Mucosa of rectum (tissue), 2 donors: ENCODE measurements around the gene LRRC49.
"Not testable (repeated sequence)": the region's sequence is repeated elsewhere in the genome, so short reads cannot be mapped to it uniquely, and the experiment has no call there.

Experiments
- H3K27ac ChIP-seq, 2 donors: one replicate each; pipeline ENCODE4 v1.7.0; 2013; ENCODE audit warnings: inconsistent platforms in 2 of 2, low read depth in 2 of 2, low read length in 2 of 2
- H3K27me3 ChIP-seq, 2 donors: one replicate each; pipeline ENCODE4 v1.7.0; 2013; ENCODE audit warnings: low read length in 2 of 2; ENCODE audit not compliant: control insufficient read depth in 2 of 2, insufficient read depth in 2 of 2
- H3K36me3 ChIP-seq, 2 donors: one replicate each; pipeline ENCODE4 v1.7.0; 2013; ENCODE audit warnings: low read length in 2 of 2; ENCODE audit not compliant: control insufficient read depth in 2 of 2, insufficient read depth in 2 of 2
- H3K4me1 ChIP-seq, 2 donors: one replicate each; pipeline ENCODE4 v1.7.0; 2013; ENCODE audit warnings: low read length in 2 of 2, mild to moderate bottlenecking in 1 of 2; ENCODE audit not compliant: control insufficient read depth in 2 of 2, insufficient read depth in 2 of 2
- H3K4me3 ChIP-seq, 2 donors: one replicate each; pipeline ENCODE4 v1.7.0; 2013; ENCODE audit warnings: low read length in 2 of 2
- H3K9ac ChIP-seq, 2 donors: one replicate each; pipeline ENCODE4 v1.7.0; 2013; ENCODE audit warnings: low read length in 2 of 2, low read depth in 1 of 2, mild to moderate bottlenecking in 1 of 2
- H3K9me3 ChIP-seq, 2 donors: one replicate each; pipeline ENCODE4 v1.7.0; 2013; ENCODE audit warnings: low read length in 2 of 2; ENCODE audit not compliant: control insufficient read depth in 2 of 2
- donor health status: healthy.
- donor health status: Normal muscosa, but diverticular disease.

Gene LRRC49

DNA sequence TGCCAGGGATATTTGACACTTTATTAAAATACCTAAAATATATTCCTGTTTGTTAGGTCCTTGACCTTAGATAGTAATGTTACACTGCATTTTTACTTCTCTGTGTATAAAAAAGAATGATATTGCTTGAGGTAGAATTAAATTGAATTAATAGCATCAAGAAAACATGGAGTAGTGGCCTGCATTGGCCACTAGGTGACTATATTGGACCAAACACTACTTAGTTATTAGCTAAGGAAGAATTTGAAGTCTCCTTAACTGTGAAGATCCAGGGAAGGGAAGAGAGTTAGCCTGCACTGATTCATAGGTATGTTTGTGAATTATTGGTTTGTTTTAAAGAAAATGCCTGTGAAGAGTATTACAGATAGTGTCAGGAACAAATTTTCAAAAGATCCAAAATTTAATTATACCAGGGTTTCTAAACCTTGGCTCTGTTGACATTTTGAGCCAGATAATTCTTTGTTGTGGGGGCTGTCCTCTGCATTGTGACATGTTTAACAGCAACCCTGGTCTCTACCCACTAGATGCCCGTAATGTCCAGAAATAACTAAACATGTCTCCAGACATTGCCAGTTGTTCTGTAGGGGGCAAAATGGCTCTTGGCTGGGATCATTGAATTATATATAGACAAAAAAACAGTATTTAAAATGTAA, 119.0 kb downstream of the LRRC49 start:
- no peaks in the 10 kb centered on the region for H3K4me1 ChIP-seq
- H3K9me3 ChIP-seq, result no peaks in the 10 kb centered on the region
- no peak overlapping the region for H3K9ac ChIP-seq
- H3K4me3 ChIP-seq, result no peak overlapping the region
- no peaks in the 10 kb centered on the region for H3K27me3 ChIP-seq
- H3K36me3 ChIP-seq, result no peaks in the 10 kb centered on the region
- H3K27ac ChIP-seq, result no peak overlapping the region

DNA sequence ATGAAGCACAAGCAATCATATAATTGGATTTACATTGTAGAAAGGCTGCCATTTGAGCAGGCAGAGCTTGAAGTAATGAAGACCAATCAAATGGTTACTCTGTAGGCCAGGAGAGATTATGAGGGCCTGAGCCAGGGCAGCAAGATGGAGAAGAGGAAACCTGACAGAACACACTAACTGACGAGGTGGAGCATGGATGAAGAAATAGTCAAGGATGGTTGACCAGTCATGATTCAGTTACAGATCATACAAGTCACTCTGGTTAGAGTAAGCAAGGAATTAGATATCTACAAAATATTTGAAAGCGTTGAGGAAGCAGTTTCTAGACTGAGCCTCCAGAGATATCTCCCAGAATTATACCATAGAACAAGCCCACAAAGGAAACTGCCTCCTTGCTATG, 120.8 kb downstream of the LRRC49 start:
- H3K27me3 ChIP-seq, result no peaks in the 10 kb centered on the region
- H3K27ac ChIP-seq, result no peak overlapping the region
- H3K36me3 ChIP-seq, result no peaks in the 10 kb centered on the region

DNA sequence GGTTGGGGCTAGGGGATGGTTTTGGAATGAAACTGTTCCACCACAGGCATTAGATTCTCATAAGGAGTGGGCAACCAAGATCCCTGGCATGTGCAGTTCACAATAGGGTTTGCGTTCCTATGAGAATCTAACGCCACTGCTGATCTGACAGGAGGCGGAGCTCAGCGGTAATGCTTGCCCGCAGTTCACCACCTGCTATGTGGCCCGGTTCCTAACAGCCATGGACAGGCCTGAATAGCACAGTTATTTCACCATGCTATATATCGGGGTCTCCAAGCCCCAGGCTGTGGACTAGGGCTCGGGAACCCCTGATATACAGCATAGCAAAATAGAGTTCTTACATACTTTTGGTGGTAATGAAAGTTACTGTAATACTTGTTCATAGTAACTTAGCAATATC, 122.7 kb downstream of the LRRC49 start:
- no peaks in the 10 kb centered on the region for H3K4me1 ChIP-seq
- H3K9ac ChIP-seq, result no peak overlapping the region
- H3K27me3 ChIP-seq, result no peaks in the 10 kb centered on the region
- no peaks in the 10 kb centered on the region for H3K36me3 ChIP-seq
- no peaks in the 10 kb centered on the region for H3K9me3 ChIP-seq
- H3K4me3 ChIP-seq, result no peak overlapping the region
- H3K27ac ChIP-seq, result no peak overlapping the region

More for the DNA sequence above, 120.8 kb downstream of the LRRC49 start:
- Histone ChIP-seq H3K9ac (no peak overlapping the region), H3K9me3 (no peaks in the 10 kb centered on the region), H3K4me3 (no peak overlapping the region), H3K4me1 (no peaks in the 10 kb centered on the region)

- H3K9ac ChIP-seq, H3K4me1 ChIP-seq, H3K36me3 ChIP-seq, H3K27me3 ChIP-seq, H3K9me3 ChIP-seq, H3K4me3 ChIP-seq, H3K27ac ChIP-seq: not testable (repeated sequence)
Observed at GRCh38 chr15:71031232-71031631, 138.6 kb downstream of the LRRC49 start.

GRCh38 chr15:71035478-71035877, 142.9 kb downstream of the LRRC49 start:
- H3K9ac ChIP-seq, H3K4me1 ChIP-seq, H3K36me3 ChIP-seq, H3K4me3 ChIP-seq, H3K27me3 ChIP-seq, H3K9me3 ChIP-seq, H3K27ac ChIP-seq: not testable (repeated sequence)

GRCh38 chr15:71042356-71042922, 149.8 kb downstream of the LRRC49 start:
- Histone ChIP-seq H3K9ac (no peak overlapping the region), H3K27ac (no peak overlapping the region), H3K27me3 (no peaks in the 10 kb centered on the region), H3K4me1 (no peaks in the 10 kb centered on the region), H3K36me3 (no peaks in the 10 kb centered on the region), H3K4me3 (no peak overlapping the region), H3K9me3 (no peaks in the 10 kb centered on the region)

GRCh38 chr15:71043373-71043772, 150.7 kb downstream of the LRRC49 start:
- Histone ChIP-seq H3K27ac (no peak overlapping the region), H3K4me3 (no peak overlapping the region), H3K9ac (no peak overlapping the region), H3K9me3 (no peaks in the 10 kb centered on the region), H3K27me3 (no peaks in the 10 kb centered on the region), H3K4me1 (no peaks in the 10 kb centered on the region), H3K36me3 (no peaks in the 10 kb centered on the region)

DNA sequence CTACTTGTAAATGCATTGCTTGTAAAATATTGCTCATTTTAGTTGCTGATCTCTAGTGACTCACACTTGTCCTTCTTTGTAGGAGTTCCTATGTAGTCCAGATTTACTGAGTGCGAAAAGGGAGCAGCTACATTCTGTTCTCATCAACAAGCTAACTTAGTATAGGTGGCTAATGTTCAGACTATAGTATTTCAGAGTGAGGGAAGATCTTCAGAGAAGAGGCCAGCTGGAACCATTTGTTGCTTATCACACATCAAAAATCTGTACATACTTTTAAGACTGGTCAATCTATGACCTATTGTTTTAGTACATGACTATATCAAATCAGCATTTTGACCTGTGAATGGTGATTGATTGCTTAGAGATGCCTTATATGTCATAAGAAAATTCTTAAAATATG, 151.4 kb downstream of the LRRC49 start:
- Histone ChIP-seq H3K4me1 (no peaks in the 10 kb centered on the region), H3K36me3 (no peaks in the 10 kb centered on the region), H3K27me3 (no peaks in the 10 kb centered on the region), H3K27ac (no peak overlapping the region), H3K9ac (no peak overlapping the region), H3K9me3 (no peaks in the 10 kb centered on the region), H3K4me3 (no peak overlapping the region)

GRCh38 chr15:71046146-71046545, 153.5 kb downstream of the LRRC49 start:
- not testable (repeated sequence) for H3K36me3 ChIP-seq, H3K27me3 ChIP-seq, H3K27ac ChIP-seq, H3K9me3 ChIP-seq, H3K9ac ChIP-seq, H3K4me1 ChIP-seq, H3K4me3 ChIP-seq

DNA sequence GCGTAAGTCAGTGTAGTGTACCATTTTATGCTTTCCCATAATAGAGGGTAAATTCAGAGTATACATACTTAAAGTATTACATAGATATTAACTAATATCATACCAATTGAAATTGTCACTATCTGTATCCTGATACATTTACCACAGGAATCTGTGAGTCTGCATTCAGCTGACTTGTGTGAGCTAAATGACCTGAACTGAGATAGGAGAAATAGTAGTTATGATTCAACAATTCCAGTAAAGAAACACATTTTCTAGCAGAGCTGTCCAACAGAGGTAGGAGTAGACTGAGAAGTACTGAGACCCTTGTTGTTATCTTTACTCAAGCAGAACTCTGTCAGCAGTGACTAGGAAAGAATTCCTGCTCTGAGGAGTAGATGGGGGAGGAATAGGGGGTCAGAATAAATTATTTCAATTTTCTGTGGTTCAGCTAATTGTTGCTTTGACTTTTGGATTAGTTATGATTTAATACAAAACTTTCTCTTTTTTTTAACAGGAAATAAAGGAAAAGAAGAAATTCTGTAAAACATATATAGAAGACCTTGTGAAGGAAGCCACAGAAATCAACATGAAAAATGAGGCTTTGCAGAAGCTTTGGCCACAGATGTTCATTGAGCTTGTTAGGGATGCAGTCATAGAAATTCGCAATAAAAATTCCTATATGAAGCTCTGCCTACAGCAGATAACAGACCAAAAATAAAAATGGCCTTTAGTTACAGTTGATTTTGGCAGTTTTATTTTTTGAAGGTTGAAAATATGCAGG, 156.5 kb downstream of the LRRC49 start:
- no peaks in the 10 kb centered on the region for H3K27me3 ChIP-seq
- H3K4me1 ChIP-seq, result no peaks in the 10 kb centered on the region
- no peaks in the 10 kb centered on the region for H3K36me3 ChIP-seq
- H3K4me3 ChIP-seq, result no peak overlapping the region
- no peak overlapping the region for H3K9ac ChIP-seq
- no peaks in the 10 kb centered on the region for H3K9me3 ChIP-seq
- no peak overlapping the region for H3K27ac ChIP-seq
